GM12801 (cell line): ENCODE results near the gene TSSK6.

Experiments used
- TF ChIP-seq, protein P1 (sequence below): IDR thresholded peaks from one replicate; pipeline ENCODE4 v1.5.1; 2011; ENCODE audit warnings: control low read depth; ENCODE audit not compliant: insufficient read length; ENCODE audit errors: extremely low read depth

TSSK6 gene

DNA sequence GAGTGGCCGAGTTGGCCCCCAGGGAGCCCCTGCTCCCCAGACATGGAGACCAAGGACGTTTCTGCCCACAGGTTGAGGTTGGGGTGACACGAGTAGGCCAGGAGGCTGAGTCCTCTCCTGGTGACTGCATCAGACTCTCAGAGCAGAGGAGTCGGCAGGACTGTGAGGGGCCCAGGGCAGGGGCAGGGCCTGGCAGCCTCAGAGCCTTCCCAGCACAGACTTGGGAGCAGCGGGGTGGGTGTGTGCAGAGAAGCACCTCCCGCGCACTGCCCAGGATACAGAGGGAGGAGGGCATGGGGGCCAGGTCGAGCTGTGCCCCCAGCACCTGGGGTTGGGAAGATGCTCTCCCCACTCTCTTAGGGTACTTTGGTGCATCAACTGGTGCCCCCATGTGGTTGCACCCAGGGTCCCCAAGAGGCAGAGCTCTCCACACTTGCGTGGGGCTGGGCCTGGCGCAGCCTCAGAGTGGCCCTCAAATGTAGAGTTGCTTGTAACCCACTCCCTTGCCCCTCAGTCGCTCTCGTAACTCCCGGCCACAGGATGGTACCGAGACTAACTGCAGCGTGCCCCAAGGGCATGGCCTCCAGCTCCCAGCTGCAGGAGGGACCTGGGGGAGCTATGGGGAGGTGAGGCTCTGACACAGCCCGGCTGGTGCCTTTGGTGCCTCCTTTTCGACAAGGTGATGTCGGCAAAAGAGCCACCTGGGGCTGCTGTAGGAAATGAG lies 15.9 kb downstream of the TSSK6 start:
- TF ChIP-seq, protein P1, sequence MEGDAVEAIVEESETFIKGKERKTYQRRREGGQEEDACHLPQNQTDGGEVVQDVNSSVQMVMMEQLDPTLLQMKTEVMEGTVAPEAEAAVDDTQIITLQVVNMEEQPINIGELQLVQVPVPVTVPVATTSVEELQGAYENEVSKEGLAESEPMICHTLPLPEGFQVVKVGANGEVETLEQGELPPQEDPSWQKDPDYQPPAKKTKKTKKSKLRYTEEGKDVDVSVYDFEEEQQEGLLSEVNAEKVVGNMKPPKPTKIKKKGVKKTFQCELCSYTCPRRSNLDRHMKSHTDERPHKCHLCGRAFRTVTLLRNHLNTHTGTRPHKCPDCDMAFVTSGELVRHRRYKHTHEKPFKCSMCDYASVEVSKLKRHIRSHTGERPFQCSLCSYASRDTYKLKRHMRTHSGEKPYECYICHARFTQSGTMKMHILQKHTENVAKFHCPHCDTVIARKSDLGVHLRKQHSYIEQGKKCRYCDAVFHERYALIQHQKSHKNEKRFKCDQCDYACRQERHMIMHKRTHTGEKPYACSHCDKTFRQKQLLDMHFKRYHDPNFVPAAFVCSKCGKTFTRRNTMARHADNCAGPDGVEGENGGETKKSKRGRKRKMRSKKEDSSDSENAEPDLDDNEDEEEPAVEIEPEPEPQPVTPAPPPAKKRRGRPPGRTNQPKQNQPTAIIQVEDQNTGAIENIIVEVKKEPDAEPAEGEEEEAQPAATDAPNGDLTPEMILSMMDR, result no peak

DNA sequence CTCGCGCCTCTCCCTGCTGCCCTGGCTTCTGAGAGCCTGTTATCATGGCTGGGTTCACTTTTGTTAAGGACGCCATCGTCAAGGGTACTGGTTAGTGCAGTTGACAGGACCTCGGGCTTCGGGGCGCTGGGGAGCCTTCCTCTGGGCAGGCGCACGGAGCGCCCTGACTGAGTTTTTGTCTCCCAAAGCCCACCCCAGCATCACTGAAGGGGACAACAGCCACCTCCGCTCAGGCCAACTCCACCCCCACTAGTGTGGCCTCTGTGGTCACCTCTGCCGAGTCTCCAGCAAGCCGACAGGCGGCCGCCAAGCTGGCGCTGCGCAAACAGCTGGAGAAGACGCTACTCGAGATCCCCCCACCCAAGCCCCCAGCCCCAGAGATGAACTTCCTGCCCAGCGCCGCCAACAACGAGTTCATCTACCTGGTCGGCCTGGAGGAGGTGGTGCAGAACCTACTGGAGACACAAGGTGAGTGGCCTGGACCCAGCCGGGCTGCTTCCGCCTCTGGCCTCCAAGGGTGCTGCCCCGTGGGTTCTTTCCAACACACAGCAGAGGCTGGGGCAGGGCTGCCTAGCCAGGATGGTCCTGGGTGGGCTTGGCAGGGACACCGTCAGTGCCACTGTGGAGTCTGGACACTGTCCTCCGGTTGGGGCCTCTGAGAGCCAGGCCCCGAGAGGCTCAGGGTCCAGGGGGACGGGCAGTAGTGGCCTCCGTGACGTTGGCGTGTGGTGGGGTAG lies 16.9 kb downstream of the TSSK6 start:
- TF ChIP-seq, protein P1, result no peak

DNA sequence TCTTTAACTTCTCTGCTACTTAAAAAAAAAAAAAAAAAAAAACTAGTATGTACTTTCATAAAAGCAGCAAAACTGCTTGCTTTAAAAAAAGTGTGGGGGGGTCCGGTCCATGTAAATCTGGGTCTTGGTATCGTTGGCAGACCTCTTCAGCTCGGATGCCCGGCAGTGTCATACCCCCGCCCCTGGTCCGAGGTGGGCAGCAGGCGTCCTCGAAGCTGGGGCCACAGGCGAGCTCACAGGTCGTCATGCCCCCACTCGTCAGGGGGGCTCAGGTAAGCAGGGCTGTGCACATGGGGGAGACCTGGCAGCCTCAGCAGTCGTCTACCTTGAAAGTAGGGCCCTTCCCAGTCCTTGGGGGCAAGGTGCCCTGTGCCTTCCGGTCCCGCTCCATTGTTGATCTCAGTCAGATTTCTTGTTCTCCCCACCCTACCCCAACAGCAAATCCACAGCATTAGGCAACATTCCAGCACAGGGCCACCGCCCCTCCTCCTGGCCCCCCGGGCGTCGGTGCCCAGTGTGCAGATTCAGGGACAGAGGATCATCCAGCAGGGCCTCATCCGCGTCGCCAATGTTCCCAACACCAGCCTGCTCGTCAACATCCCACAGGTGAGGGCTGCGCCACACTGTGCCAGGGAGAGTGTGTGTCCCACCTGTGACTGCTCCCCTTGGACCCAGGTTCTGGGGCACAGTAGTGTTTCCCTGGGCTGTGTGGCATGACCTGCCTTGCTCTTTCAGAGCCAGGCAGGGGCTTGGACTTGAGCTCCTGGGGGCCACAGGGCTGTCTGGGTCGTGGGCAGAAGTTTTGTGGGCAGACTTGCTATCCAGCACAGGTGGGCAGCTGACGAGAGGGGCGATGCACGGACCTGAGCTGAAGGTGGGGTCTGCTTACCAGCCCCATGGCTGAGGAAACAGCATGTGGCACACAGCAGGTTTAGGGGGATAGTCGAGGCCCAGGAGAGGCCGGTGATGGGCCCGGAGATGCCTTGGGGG lies 19.4 kb downstream of the TSSK6 start:
- TF ChIP-seq, protein P1, result no peak

DNA sequence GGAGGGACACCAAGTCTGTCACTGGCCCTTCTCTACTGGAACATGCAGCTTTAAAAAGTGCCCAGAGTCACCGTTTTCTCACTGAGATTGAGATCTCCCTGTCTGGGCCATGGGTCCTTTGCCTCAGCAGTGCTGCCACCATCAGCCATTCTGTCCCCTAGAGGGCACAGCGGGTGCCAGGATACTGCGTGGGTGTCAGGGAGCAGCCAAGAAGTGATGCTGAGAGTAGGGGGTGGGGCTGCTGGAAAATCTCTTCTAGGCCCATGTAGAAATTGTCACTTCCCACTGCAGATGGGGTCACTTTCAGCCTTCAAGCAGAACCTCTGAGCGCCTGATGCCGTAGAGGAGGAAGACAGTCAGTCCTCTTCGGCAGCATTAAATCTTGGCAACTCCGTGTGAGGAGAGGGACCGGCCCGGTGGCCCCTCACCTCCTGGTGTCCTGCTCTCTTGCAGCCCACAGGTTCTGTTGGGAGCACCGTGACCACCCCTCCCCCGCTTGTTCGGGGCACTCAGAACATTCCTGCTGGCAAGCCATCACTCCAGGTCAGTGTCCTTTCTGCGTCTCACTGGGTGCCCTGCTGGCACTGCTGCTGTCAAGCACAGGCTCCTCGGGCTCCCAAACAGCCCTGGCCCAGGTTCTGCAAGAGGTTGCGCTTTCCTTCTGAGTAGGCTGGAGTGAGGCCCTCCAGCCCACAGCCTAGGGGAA lies 21.4 kb downstream of the TSSK6 start:
- TF ChIP-seq, protein P1, result no peak

DNA sequence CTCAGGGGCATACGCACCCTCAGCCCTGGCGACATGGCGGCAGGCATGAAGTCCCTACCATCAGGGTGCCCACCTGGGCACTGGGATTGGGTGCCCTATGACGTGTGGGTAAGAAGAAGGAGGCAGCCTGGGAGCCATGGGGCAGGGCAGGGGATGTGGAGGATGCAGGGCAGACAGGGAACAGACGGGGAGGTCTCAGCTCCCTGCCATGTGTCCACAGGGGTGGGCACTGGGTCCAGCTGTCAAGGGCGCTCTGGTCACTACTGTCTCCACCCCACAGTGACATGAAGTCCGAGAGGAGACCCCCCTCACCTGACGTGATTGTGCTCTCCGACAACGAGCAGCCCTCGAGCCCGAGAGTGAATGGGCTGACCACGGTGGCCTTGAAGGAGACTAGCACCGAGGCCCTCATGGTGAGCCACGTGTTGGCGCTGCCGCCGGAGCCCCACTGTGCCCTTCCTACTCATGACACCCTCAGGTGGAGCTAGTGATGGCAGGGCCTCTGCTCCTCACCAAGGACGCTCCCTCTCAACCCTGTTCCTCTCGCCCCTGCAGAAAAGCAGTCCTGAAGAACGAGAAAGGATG lies 23.2 kb downstream of the TSSK6 start:
- TF ChIP-seq, protein P1, result no peak

DNA sequence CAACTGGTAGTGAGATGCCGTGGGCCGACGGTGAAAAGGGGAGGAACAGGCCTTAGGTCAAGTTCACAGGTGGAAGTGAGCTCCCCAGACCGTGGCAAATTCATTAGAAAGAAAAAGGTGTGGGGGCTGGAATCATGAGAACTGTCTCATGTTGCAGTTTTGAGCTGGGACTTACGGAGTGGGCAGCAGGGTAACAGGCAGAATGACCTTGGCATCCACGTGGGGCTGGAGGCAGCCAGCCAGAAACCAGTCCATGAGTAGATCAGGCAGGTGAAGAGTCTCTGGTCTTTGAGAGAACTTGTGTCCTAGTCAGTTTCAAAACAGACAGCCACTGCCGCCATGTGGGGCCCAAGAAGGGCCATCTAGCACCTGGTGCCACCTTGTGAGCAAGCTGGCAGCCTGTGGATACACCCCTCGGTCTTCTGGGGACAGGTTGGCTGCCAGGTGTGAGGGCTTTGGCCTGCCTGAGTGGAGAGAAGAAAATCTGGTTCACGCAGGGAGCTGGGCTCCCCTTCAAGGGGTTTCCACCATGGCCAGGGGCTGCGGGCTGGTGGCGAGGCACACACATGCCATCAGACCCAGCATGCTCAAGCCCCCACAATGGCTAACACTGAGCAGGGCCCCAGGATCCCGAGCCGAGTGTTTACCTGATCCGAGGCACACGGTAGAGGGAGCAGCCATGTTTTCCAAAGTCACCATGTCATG lies 23.9 kb downstream of the TSSK6 start:
- TF ChIP-seq, protein P1, result no peak
